PFSK-1 (cell line): ENCODE results near the gene CHIT1.

Source experiments
- FOXP2 ChIP-seq: optimal IDR thresholded peaks from 2 replicates; pipeline ENCODE3; 2011; ENCODE audit warnings: borderline replicate concordance, control low read depth, inconsistent platforms; ENCODE audit not compliant: insufficient read depth; ENCODE audit errors: extremely low read length, extremely low read depth
- POLR2AphosphoS5 ChIP-seq: IDR thresholded peaks from 2 replicates; pipeline ENCODE4 v1.6.1; 2012; ENCODE audit warnings: low read depth, mild to moderate bottlenecking, control low read depth, low read length, moderate library complexity
- REST ChIP-seq, 2 experiments: IDR thresholded peaks; 2 replicates each; pipeline versions ENCODE4 v1.6.1 to v1.8.0; 2011 to 2012; ENCODE audit warnings: low read depth in 2 of 2, low read length in 2 of 2, control low read depth in 1 of 2, inconsistent platforms in 1 of 2, mild to moderate bottlenecking in 1 of 2, moderate library complexity in 1 of 2; ENCODE audit not compliant: insufficient read depth in 1 of 2
- SIN3A ChIP-seq: IDR thresholded peaks from 2 replicates; pipeline ENCODE4 v1.6.1; 2012; ENCODE audit warnings: mild to moderate bottlenecking, low read length, moderate library complexity, borderline replicate concordance; ENCODE audit not compliant: insufficient read depth
- TAF1 ChIP-seq: IDR thresholded peaks from 2 replicates; pipeline ENCODE4 v1.6.1; 2012; ENCODE audit warnings: low read length, control low read depth, borderline replicate concordance; ENCODE audit not compliant: insufficient read depth

DNA sequence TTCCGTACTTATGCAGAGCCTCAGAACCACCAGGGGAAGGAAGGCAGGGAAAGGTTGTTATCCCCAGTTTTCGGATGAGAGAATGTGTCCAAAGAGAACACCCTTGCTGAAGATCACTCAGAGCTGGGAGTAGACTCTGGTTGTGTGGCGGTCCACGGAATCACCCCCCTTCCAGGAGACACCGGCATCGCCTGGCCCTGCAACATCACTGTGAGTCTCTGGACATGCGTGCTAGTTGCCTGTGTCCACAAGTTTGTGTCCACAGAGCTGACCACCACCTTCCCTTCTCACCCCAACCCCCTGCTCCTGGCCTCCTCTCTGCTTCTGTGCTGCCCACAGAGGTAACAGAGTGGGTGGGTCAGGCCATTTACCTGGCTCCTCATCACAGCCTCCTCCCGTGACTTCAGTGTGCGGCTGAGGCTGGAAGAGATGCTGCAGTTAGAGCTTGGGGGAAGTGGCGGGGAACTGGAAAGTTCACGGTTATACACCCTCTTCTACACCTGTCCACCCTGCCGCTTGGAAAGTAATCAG is 61.2 kb downstream of the CHIT1 start:
- TF ChIP-seq TAF1: no peak
- no peak for TF ChIP-seq SIN3A
- no peak for TF ChIP-seq REST (IDR thresholded peaks at IDR 0.05; ENCODE audit: insufficient read depth in 1 of 2, low read depth in 2 of 2, low read length in 2 of 2)
- TF ChIP-seq POLR2AphosphoS5: no peak
- TF ChIP-seq FOXP2: no peak
